SIG-M5 treated with dmso at 0.1 percent for 504 hours (cell line): ENCODE measurements around the gene U2AF1L4.
A peak's percentile ranks its signal among the peaks of the same experiment; 100 is the strongest.

ENCODE experiments used
- DNase-seq: peaks from one replicate; lab custom pipeline; 2025; ENCODE audit not compliant: unreplicated experiment; lab: John Stamatoyannopoulos, UW

Gene U2AF1L4

DNA sequence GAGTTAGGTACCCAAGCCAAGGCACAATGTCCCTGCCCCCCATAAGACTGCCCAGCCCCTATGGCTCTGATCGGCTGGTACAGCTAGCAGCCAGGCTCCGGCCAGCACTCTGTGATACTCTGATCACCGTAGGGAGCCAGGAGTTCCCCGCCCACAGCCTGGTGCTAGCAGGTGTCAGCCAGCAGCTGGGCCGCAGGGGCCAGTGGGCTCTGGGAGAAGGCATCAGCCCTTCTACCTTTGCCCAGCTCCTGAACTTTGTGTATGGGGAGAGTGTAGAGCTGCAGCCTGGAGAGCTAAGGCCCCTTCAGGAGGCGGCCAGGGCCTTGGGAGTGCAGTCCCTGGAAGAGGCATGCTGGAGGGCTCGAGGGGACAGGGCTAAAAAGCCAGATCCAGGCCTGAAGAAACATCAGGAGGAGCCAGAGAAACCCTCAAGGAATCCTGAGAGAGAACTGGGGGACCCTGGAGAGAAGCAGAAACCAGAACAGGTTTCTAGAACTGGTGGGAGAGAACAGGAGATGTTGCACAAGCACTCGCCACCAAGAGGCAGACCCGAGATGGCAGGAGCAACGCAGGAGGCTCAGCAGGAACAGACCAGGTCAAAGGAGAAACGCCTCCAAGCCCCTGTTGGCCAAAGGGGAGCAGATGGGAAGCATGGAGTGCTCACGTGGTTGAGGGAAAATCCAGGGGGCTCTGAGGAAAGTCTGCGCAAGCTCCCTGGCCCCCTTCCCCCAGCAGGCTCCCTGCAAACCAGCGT lies 30.4 kb downstream of the U2AF1L4 start:
- DNase-seq: peak; percentile 46

DNA sequence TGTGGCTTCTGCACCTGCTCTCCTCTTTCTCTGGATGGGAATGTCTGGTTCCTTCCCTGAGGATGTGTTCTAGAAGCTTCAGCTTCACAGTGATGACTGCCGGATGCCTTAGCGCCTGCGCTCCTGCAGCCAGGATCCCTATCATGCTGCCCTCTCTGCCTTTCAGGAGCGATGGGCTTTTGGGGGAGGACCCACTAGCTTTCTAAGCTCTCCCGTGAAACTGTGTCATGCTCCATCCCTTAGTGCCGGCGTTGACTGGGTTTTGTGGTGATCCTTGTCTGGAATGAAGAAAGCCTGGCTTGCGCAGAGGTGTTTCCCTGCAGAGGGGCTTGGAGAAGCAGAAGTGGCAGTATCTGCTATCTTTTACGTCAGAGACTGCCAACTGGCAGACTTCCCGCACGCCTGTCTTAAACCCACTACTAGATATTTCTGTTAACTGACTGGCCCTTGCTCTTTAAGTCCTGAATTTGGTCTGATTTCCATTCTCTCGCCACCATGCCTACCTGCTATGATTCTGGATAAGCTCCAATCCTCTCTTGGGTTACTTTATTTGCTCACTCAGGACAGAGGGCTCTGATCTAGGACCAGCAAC lies 31.2 kb downstream of the U2AF1L4 start:
- DNase-seq: no peak

DNA sequence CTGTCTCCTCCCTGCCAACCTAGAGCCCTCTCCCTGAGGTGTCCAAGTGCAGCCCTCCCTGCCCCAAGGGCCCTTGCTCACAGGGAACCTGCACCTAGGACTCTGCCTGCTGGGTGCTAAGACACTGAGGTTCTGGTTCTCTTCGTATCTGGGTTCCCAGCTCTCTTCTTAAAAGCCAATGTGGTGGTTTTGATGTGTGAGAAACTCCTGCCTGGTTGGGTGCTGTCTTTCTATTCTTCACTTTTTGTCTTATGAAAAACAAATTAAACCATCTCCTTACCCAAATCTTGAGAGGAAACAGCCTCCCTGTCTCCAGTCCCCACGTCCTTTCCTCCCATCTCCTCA lies 31.7 kb downstream of the U2AF1L4 start:
- no peak for DNase-seq

DNA sequence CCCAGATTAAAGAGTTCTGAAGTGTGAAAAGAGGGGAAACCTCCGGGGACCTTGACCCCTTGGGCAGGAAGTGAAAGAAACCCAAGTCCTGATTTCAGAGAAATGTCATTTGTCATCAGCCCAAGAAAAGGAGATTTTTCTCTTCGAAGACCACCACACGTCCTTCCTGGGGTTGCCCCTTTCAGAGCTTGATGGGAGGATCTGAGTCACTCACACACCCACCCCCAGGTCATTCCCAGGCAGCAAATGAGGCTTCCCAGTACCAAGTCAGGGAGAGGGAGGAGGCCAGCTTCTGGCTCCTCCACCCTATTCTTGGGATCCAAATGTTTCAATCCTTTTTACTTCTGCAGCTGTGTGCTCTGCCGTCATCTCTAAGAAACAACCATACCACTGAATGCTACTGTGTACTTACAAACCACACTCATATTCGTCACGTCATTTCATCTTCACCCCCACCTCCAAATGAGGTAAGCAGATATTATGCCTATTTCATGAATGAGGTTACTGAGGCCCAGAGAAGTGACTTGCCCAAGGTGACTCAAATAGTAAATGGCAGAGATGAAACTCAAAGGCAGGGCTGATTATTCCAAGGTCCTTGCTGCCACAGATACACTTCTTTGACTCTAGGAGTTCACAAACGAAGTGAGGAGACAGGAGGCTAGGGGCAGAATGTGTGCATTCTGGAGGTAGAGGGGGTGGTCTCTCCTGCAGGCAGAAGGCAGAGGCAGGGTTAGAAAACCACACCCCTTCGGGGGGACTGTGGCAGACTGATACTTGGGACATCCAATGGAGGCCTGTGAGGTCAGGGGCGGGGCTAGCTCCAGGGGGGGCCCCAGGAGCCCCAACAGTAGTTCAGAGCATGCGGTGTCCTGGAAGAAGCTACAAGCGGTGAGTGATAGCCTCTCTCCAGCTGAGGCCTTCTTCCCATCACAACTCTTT lies 32.4 kb downstream of the U2AF1L4 start:
- no peak for DNase-seq

DNA sequence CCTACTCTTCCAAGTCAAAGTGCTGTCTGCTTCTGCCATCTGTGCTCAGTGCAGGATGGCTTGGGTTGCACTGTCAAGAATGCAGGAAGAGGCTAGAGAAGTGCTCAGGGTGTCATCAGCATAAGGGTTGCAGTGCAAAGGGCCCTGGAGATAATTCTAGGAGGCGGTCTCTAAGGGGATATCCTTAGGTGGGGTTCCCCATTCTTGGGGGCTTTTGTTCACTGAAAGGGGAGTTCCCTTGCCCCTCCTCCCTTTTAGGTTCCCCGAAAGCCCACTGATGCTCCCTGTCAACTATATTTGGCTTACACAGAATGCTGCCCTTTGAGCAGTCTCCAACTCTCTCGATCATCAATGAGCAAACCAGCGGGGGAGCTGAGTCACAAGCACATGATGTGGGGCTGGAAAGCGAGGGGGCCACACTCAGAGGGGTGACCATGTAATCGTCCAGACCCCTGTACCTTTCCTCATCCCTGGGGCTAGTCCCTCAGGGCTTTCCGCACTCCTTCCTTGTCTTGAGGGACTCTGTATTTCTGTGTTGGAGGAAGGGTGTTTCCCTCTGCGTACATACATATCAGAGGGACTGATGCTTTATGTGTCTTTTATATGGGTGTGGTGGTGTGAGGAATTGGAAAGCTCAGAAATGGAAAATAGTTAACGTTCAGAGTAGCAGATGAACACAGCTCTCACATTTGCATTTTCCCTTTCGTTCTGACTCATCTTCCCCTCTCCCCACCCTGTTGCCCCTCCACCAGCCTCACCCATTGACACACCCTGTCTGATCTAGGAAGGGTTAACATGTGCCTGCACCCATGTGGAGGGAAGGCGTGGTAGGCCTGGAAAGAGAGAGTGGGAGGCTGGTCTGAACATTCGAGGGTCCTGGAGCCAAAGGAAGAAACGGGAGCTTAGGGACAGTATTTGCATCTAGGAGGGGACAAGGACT lies 34.2 kb downstream of the U2AF1L4 start:
- no peak for DNase-seq

DNA sequence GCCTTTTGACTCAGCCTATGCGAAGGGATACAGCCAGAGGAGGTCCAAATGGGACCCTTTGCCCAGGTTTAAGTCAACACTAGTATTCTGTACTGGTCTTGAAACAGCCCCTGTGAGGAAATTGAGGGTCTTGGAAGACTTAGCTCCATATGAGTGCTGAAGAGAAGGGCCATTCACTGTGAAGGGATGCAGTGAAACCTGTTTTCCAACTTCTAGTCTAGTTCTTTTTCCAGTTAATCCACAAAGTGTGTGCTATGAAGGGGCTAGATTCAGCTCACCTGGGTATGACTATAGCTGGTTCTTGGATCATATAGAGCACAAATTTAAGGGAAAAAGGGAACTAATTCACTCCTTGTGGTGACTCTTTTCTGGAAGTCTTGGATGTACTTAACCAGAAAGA lies 36.8 kb downstream of the U2AF1L4 start:
- no peak for DNase-seq

DNA sequence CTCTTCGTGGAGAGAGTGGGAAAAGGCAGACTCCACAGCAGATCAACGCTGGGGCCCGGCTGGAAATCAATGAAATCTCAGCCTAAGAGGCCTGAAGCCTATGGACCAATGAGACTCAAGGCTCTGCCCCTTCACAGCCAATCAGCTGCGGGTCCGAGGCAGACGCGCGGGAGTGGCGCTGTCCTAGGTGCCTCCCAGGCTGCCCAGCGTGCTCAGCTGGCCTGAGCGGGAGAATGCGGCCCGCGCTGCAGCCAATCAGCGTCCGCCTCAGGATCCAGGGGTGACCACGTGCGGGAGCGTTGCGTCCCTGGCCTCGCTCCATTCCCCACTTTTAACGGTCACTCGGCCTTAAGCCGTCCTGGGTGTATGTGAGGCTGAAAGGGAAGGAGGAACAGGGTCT lies 41.0 kb downstream of the U2AF1L4 start, which contains the start of gene ZBTB32:
ZBTB32 (plus strand) TSS at position 341 of the 400 bp plus-strand sequence. CDS start 10,069 bp downstream, outside the sequence.
- no peak for DNase-seq

DNA sequence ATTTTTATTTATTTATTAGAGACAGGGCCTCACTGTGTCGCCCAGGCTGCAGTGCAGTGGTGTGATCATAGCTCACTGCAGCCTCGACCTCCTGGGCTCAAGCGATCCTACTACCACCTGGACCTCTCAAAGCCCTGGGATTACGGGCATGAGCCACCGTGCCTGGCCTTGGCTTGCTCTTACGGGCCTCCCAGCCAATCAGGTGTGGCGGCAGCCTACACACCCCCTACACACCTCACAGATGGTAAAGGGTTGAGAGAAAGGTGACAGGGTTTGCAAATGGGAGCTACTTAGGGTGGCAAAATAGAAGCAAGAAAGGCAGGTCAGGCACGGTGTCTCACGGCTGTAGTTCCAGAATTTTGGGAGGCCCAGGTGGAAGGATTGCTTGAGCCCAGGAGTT lies 41.9 kb downstream of the U2AF1L4 start:
- no peak for DNase-seq

DNA sequence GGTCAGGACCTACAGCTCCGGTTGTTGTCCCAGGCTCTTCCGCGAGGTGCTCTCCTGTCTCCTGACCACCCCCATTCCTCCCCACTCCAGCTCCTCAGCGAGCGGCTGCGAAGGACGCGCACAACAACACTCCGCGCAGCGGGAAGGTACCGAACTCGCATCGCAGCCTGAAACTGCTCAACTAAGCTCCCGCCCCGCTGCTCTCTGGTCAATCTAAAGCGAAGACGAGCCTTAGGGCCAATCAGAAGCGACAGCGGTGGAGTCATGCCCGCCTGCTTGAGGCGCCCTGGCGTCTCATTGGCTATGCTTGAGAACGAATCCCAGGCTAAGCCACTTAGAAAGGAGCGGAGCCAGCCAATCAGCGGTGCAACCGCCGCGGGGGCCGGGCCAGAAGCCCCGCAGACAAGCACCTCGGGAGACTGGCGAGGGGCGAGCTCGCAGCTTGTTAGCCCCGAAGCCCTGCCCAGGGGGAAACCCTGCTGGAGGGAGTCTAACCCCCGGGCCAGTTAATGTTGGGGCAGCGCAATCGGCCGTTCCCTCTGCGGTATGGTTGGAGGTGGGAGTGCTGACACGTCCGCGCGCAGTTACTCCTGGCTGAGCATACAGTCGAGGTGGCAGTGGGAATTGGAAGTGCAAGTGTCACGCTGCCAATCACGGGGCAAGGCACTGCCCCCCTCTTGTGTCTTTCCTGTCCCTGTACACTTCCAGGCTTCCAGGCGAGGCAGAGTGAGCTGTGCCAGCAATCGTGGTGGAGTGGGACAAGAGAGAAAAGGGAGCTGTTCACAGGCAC lies 42.8 kb downstream of the U2AF1L4 start:
- peak; percentile 97 for DNase-seq

DNA sequence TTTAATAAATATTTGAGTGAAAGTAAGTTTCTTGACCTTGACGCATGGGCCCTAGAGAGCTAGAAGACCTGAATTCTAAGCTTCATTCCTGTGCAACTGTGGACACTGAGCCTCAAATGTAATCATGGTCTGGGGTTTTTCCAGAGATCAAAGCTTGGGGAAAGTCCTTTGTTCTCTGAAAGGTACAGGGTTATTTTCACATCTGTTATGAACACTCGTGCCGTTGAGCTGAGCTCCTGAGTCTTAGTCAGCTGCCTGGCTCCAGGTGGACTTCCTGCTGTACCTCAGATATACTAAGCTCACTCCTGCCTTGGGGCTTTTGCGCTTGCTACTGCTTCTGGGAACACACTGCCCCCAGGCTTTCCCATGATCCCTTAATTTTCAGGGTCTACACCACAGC lies 48.4 kb downstream of the U2AF1L4 start:
- DNase-seq: no peak

DNA sequence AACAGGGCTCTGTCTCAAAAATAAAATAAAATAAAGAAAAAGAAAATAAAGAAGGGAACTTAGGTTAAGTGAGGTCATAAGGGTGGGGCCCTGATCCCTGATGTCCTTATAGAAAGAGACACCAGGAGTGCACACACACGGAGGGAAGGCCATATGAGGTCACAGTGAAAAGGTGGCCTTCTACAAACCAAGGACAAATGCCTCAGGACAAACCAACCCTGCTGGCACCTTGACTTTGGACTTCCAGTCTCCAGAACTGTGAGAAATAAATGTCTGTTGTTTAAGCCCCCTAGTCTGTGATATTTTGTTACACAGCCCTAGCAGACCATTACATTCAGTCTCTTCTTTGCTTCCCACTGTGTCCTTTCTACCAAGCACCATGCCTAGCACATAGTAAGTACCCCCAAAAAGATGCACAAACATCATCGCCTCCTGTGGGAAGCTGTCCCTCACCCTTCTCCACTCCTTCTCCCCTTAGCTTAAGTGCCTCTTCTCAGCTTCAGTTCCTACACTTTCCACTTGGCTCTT lies 49.3 kb downstream of the U2AF1L4 start:
- no peak for DNase-seq

DNA sequence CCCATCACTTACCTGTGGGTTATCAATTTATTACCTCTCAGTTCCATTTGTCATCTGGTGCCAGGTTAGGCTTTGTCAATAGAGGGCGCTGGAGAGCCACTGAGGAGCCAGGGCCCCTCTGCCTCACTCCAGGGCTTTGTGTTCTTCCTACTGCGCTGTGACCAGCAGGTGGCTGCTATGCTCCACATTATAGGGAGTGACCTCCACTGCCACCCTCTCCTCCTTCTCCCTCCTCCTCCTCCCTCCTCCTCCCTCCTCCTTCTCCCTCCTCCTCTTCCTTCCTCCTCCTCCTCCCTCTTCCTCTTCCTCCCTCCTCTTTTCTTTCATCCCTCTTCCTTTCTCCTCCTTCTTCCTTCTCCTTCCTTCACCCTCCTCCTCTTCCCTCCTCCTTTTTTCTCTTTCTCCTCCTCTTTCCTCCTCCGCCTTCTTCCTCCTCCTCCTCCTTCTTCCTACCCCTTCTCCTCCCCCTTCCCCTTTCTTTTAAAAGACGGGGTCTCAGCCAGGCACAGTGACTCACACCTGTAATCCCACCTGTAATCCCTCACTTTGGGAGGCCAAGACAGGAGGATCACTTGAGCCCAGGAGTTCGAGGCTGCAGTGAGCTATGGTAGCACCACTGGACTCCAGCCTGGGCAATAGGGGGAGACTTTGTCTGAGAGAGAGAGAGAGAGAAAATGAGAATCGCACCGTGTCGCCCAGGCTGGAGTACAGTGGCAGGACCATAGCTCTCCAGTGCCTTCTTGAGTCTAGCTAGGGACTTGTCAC lies 51.2 kb downstream of the U2AF1L4 start:
- peak; percentile 85 for DNase-seq

DNA sequence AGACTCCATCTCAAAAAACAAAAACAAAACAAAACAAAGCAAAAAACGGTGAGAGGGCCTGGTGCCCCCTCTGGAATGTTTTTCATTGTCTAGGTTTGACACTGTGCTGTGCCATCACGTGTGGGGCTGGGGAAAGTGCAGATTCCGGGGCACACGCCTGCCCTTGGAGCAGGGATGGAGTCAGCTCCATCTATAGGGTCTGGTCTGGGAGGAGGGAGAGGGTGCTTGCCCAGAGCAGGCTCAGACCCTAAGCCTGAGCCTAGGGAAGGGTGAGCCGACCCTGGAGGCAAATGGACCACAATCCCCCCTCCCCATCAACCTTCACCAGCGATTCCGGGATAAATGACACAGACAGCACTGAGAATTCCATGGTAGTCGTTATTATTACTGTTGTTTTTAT lies 51.8 kb downstream of the U2AF1L4 start:
- DNase-seq: no peak
